Stimulated activated CD8-positive, alpha-beta memory T cell treated with anti-CD3 and anti-CD28 coated beads, Interleukin-2, amount 100 ng/mL, for 1 hour (primary cell): ENCODE results near the gene ZNF816.
"Not testable (repeated sequence)": the region's sequence is repeated elsewhere in the genome, so short reads cannot be mapped to it uniquely, and the experiment has no call there.

Source experiments
- DNase-seq, 2 donors: peaks; one replicate each; pipeline ENCODE4 v3.0.0-alpha.2; 2020; ENCODE audit warnings: low read depth in 2 of 2

ZNF816 gene

DNA sequence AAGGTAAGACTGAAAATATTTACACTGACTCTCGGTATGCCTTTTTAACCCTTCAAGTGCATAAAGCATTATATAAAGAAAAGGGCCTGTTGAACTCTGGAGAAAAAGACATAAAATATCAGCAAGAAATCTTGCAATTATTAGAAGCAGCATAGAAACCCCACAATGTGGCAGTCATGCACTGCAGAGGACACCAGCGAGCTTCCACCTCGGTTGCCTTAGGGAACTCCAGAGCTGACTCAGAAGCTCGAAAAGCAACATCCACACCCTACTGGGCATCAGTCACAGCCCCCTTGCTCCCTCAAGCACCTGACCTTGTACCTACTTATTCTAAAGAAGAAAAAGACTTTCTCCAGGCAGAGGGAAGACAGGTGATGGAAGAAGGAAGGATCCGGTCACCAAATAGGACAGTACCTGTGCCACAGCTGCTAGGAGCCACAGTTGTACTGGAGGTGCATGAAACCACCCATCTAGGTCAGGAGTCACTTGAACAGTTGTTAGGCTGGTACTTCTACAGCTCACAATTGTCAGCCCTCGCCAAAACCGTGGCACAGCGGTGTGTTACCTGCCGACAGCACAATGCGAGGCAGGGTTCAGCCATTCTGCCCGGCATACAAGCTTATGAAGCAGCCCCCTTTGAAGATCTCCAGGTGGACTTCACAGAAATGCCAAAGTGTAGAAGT lies 2.9 kb downstream of the ZNF816 start:
- no peak for DNase-seq

DNA sequence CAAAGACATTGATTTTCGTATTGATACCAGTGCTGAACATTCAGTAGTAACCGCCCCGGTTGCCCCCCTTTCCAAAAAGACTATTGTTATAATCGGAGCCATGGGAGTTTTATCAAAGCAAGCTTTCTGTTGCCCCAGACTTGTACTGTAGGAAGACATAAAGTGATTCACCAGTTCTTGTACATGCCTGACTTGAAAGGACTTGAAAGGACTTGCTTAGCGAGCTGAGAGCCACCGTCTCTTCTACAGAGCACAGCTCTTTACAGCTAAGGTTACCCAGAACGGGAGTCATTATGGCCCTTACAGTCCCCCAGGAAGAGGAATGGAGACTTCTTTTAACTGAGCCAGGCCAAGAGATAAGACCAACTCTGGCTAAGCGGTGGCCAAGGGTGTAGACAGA lies 5.1 kb downstream of the ZNF816 start:
- no peak for DNase-seq

DNA sequence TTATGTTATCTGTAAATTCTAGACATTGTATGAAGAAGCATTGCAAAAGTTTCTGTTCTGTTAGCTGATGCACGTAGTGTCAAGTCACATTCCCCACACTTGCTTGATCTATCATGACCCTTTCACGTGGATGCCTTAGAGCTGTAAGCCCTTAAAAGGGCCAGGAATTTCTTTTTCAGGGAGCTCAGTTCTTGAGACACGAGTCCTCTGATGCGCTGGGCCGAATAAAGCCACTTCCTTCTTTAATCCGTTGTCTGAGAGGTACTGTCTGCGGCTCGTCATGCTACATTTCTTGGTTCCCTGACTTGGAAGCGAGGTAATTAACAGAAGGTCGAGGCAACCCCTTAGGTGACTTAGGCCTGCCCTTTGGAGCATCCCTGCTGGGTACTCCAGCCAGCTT lies 5.8 kb downstream of the ZNF816 start:
- no peak for DNase-seq

DNA sequence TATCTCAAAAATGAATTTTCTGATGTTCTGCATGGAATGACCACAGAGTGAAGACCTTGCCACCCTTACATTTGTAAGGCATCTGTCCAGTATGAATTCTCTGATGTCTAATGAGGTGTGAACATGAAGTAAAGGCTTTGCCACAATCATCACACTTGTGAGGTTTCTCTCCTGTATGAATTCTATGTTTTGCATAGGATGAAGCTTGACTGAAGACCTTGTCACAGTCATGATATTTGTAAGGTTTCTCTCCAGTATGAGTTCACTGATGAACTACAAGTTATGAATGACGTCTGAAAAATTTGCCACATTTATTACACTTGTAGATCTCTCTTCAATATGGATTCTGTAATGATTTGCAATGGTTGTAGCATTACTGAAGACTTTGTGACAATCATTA lies 13.3 kb downstream of the ZNF816 start:
- no peak for DNase-seq

DNA sequence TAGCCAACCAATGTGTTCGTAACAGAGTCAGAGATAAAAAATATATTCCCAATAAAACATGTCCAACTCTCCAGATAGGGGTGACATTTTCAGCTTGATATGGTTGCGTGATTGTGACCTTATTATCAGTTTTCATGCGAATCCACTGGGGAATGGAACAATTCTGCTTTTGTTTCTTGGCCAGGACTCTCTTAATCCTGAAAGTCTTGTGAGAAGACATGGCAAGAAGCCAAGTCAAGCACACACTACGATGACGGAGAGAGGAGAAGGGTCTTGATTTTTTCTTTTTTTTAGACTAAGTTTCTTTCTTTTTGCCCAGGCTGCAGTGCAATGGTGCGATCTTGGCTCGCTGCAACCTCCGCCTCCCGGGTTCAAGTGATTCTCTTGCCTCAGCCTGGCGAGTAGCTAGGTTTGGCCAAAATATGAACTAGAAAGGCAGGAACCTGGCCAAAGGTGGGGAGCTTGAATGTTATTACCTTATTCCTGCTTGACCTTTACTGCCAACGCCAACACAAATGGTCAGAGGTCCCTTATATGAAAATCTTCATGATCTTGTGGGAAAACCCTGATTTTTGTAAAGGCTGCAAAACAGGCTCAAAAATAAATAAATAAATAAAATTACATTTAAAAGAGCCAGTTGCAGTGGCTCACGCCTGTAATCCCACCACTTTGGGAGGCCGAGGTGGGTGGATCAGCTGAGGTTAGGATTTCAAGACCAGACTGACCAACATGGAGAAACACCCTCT lies 14.5 kb downstream of the ZNF816 start:
- no peak for DNase-seq

DNA sequence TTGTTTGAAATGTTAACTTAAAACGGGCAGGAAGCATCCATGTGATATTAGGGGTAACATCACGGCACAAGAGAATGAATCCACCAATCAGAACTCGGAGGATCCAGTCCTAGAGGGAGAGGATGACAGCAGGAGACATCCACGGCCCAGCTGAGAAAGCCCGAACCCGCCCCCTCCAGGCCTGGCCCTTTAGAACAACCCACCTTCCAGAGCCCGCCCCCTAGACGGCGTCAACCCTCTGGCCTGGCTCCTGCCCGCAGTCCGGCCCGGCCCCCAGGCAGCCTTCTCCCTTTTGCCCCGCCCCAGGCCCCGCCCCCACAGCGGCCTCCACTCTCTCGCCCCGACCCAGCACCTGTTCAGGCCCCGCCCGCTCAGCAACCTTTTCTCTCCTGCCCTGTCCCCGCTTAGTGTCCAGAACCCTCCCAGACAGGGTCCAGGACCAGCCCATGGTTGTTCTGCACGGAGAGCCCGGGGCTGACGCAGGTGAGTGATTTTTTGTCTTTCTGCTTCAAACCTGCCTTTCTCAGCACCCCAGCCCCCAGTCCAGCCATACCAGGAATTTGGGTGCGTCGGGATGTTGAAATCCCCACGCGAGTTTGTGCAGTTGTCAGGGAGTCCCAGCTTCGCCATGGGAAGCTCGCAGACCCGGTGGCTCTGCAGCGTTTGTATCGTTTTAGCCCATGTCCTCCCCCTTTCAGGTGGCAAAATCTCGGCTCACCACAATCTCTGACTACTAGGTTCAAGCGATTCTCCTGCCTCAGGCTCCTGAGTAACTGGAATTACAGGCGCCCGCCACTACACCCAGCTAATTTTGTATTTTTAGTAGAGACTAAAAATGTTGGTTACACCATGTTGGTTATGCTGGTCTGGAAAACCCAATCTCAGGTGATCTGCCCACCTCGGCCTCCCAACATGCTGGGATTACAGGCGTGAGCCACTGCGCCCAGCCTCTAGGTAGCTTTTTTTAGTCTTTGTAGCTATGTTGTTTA lies 16.1 kb downstream of the ZNF816 start:
- DNase-seq, result no peak

DNA sequence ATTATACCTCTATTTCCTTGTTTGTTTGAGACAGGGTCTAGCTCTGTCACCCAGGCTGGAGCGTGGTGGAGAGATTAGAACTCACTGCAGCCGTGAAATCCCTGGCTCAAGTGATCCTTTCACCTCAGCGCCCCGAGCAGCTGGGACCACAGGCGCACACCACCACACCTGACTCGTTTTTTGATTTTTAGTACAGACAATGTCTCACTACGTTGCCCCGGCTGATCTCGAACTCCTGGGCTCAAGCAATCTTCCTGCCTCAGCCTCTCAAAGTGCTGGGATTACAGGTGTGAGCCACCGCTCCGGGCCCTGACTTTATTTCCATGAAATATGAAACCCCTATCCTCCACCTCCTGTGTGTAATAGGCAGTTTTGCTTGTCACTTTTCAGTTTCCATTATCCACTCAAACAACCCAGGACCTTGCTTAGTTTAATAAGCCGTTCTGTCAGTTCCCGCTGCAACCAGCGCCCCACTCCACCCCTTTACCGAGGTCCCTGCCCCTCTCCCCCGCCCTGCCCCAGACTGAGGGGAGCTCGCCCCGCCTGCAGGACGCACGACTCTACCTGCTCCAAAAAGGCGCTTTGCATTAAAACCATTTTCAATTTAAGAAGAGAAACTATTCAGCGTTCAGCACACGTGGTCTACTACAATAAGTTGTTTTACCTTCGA lies 16.9 kb downstream of the ZNF816 start:
- DNase-seq, result no peak

DNA sequence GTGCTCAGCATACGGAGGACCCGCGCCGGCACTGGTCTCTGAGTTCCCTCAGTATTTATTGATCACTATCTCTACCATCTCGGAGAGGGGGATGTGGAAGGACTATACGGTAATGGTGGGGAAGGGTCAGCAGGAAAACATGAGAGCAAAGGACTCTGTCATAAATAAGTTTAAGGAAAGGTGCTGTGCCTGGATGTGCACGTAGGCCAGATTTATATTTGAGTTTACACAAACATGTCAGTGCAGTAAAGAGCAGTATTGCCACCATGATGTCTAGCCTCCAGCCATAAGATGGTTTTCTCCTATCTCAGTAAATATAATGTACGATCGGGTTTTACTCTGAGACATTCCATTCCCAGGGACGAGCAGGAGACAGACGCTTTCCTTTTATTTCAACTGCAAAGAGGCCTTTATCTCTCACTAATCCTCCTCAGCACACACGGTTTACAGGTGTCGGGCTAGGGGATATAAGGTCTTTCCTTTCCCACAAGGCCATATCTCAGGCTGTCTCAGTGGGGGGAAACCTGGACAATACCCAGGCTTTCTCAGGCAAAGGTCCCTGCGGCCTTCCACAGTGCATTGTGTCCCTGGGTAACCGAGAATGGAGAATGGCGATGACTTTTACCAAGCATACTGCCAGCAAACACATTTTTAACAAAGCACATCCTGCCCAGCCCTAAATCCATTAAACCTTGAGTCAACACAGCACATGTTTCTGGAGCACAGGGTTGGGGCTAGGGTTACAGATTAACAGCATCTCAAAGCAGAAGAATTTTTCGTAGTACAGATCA lies 17.8 kb downstream of the ZNF816 start:
- DNase-seq, result not testable (repeated sequence)

DNA sequence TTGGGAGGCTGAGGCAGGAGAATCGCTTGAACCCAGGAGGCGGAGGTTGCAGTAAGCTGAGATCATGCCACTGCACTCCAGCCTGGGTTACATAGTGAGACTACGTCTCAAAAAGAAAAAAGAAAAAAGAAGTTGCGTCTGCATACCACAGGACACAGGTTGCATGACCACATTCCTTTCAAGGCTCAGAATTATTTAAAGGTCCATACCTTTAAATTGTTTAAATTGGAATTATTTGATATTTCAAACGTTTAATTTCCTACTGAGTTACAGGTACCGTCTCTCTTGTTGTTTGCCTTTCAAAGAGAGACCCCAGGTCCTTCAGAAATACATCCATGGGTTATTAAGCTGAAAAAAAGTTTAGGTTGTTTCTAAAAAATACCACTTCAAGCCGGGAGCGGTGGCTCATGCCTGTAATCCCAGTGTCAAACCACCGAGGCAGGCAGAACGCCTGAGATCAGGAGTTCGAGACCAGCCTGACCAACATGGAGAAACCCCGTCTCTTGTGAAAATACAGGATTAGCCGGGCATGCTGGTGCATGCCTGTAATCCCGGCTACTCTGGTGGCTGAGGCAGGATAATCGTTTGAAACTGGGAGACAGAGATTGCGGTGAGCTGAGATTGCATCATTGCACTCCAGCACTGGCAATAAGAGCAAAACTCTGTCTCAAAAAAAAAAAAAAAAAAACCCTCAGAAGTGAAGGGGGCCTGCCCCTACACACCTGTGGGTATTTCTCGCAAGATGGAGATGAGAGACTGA lies 18.6 kb downstream of the ZNF816 start:
- no peak for DNase-seq

DNA sequence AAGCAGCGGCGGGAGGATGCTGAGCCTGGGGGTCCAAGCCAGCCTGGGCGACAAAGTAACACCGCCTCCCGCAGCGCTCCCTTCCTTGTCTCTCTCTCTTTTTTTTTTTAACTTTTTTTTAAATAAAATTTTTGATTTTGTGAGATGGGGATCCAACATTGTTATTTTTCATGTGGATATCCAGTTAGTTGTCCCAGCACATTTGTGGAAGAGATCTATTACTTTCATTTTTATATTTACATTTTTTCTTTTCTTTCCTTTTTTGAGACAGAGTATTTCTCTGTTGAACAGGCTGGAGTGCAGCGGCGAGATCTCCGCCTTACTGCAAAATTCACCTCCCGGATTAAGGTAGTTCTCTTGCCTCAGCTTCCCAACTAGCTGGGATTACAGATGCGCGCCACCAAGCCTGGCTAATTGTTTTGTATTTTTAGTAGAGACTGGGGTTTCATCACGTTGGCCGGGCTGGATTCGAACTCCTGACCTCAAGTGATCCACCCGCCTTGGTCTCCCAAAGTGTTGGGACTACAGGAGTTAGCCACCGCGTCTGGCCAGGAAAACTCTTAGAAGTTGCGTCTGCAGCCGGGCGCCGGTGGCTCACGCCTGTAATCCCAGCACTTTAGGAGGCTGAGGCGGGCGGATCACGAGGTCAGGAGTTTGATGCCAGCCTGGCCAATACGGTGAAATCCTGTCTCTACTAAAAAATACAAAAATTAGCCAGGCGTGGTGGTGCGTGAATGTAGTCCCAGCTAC lies 19.4 kb downstream of the ZNF816 start:
- no peak for DNase-seq

DNA sequence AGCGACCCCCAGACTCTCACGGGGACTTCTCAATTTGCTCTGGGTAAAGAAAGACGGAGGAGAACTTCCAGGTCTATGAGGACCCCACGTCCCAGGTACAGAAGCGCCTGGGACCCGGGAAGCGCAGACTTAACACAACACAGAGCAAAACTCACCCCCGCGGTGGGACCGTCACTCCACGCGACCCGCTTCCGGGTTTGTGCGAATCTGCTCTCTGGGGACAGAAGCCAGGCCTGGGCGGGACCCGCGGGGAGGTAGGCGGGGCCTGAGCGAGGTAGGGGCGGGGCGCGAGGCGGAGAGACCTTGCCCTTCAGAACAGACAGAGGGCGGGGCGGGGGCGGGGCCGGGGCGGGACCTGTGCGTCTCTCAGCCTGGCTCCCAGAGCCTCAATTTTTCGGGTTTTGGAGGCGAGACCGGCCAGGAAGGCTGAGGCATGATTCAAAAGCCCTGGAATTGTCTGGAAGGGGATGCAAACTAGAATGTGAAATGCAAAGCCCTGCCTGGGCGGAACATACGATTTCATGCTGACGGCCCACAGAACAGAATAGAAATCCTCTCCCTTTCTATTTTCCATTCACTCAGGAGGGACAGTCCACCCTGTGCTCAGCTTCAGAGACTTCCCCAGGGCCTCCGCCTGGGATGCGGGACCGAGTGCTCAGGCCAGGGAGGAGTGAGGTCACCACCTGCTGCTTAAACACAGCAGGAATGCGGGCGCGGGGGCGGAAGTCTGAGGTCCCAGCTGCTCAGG lies 20.1 kb downstream of the ZNF816 start:
- DNase-seq, result peak; percentile 91 to 93

DNA sequence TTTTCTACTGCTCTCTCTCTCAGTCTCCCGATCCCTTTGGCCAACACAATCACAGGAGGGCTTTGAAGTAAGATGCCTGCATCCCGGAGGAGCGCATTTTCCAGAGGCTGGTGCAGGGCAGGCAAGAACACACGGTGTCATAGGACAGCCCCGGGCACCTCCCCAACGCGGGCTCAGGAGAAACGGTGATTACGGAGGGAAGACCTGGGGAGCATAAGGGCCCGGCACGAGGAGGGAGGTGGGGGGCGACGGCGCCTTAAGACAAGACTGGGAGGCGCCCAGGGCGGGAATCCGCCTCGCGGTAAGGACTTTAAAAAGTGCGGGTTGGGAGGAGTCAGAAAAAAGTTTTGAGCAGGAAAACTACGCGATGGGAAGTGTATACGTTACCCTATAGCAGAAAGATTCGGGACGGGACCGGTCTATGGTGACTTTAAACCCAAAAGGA lies 20.7 kb downstream of the ZNF816 start:
- no peak for DNase-seq

DNA sequence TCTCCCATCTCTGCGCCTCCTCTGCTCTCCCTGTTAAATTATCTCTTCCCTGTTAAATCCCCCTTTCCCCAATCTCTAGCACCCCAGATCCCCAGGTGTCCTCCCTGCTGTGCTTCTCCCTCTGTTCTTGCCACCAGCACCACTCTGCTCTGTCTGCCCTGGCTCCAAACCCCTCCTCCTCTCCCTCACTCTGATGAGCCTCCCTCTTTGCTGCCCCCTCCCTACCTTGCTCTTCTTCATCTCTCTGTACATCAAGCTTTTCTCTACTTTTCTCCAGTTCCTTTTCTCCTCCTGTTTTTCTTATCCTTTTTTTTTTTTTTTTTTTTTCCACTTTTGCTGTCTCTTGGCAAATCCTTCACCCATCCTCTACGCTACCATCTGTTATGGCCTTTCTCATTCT lies 21.2 kb downstream of the ZNF816 start:
- not testable (repeated sequence) for DNase-seq

DNA sequence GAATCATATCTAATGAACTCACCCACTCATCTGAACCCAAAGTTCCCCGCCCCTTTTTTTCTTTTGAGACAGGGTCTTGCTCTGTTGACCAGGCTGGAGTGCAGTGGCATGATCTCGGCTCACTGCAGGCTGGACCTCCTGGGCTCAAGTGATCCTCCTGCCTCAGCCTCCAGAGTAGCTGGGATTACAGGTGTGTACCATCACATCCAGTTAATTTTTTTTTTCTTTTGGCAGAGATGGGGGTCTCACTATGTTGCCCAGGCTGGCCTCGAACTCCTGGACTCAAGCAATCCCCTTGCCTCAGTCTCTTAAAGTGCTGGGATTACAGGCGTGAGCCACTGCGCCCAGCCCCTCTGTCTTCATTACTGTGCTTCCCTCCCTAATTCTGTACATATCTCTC lies 21.8 kb downstream of the ZNF816 start:
- DNase-seq, result not testable (repeated sequence)

DNA sequence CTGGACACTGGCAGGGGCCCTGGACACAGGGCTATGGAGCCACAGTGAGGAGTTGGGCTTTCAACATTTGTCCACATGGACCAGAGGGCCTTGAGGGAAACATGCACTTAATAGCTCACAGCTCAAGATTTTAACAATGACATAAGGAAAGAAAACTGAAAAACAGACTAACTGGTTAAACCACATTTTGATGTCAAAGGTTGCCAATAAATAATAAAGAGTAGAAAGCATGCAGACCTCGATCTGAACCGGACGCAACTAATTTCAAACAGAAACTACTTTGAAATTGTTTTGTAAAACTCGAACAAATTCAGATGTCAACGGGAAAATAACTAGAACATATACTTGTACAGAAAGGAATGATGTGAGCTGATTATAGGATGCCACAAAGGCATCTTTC lies 23.9 kb downstream of the ZNF816 start:
- no peak for DNase-seq

DNA sequence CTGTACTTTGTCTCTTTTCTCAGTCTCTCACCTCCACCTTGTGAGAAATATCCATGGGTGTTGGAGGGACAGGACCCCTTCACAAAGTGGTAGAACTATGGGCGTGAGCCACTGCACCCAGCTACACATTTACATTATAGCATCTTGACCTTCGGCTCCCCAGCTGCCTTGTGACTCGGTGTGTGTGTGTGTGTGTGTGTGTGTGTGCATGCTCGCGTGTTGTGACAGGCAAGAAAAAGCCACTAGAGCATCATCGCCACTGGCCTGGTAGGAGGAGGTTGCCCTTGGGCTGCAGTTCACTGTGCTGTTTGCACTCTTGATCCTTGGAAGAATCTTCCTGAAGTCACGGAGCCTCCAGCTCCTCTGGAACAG lies 25.7 kb downstream of the ZNF816 start:
- no peak for DNase-seq

DNA sequence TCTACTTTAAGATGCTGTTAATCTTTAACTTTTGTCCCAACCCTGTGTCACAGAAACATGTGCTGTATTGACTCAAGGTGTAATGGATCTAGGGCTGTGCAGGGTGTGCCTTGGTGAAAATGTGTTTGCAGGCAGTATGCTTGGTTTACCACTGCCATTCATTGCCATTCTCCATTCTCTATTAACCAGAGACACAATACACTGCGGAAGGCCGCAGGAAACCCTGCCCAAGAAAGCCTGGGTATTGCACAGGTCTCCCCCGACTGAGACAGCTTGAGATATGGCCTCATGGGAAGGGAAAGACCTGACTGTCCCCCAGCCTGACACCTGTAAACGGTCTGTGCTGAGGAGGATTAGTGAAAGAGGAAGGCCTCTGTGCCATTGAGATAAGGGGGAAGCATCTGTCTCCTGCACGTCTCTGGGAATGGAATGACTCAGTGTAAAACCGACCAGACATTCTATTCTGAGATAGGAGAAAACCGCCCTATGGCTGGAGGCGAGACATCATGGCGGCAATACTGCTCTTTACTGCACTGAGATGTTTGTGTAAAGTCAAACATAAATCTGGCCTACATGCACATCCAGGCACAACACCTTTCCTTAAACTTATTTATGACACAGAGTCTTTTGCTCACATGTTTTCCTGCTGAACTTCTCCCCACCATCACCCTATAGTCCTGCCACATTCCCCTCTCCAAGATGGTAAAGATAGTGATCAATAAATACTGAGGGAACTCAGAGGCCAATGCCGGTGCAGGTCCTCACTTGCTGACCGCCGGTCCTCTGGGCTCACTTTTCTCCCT lies 26.3 kb downstream of the ZNF816 start:
- no peak for DNase-seq

DNA sequence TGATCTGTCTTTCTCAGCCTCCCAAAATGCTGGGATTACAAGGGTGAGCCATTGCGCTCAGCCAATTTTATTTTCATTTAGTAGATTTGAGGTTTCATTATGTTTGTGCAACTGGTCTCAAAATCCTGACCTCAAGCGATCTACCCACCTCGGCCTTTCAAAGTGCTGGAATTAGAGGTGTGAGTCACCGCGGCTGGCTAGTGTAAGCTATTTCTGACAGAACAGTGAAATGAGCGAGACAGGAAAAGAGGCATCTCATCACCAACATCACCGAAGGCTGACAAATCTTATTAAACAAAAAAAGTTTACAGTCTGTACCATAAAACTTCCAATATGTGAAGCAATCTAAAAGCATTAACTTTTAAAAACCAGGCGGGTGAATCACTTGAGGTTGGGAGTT lies 27.2 kb downstream of the ZNF816 start:
- no peak for DNase-seq
